Body of pancreas (tissue), 4 donors: Measurements from ENCODE around the gene PSD.

Source experiments
- CTCF ChIP-seq, 7 experiments: fragments of 450-650 bp in 4 of 7; fragments of 200-600 bp in 3 of 7; sonication (generic) in 3 of 7; IDR thresholded peaks; one replicate each; pipeline ENCODE4 v1.5.1; 2016 to 2019; ENCODE audit warnings: antibody characterized with exemption in 7 of 7
- POLR2A ChIP-seq, 3 donors: fragments of 450-650 bp; IDR thresholded peaks; one replicate each; pipeline ENCODE4 v1.6.1; 2016; ENCODE audit warnings: antibody characterized with exemption in 3 of 3, mild to moderate bottlenecking in 2 of 3

- TF ChIP-seq CTCF (IDR thresholded peaks at IDR 0.05) (no peak), POLR2A (IDR thresholded peaks at IDR 0.05) (no peak)
These were observed 8.3 kb upstream of the PSD start for GRCh38 chr10:102426803-102427287.
